Mesendoderm (in vitro differentiated cells): ENCODE data around the gene ZNF277.

ENCODE experiments used
- DNase-seq: peaks from one replicate; pipeline ENCODE4 v3.0.0; 2013
- H2AK5ac ChIP-seq: 2 replicates; pipeline ENCODE4 v1.6.1; 2013; ENCODE audit warnings: low read length, inconsistent platforms
- H2BK120ac ChIP-seq: 2 replicates; pipeline ENCODE4 v1.6.1; 2013; ENCODE audit warnings: low read depth, mild to moderate bottlenecking, low read length, moderate library complexity, mixed read lengths
- H2BK15ac ChIP-seq: replicated peaks from 2 replicates; pipeline ENCODE4 v1.6.1; 2013; ENCODE audit warnings: low read depth, mild to moderate bottlenecking, moderate library complexity
- H2BK5ac ChIP-seq: 2 replicates; pipeline ENCODE4 v1.6.1; 2013; ENCODE audit warnings: low read length, inconsistent platforms
- H3K18ac ChIP-seq: 2 replicates; pipeline ENCODE4 v1.6.1; 2013; ENCODE audit warnings: mild to moderate bottlenecking, low read length, mixed read lengths
- H3K23ac ChIP-seq: one replicate; pipeline ENCODE4 v1.6.1; 2013; ENCODE audit warnings: low read length
- H3K27ac ChIP-seq: 2 replicates; pipeline ENCODE4 v1.5.1; 2013; ENCODE audit warnings: low read depth, mild to moderate bottlenecking, inconsistent platforms, low read length, moderate library complexity
- H3K27me3 ChIP-seq: 2 replicates; pipeline ENCODE4 v1.6.1; 2013; ENCODE audit warnings: low read length, control low read depth, mild to moderate bottlenecking, inconsistent platforms; ENCODE audit not compliant: insufficient read depth, poor library complexity
- H3K36me3 ChIP-seq: 2 replicates; pipeline ENCODE4 v1.6.1; 2013; ENCODE audit warnings: low read length, inconsistent platforms; ENCODE audit not compliant: control insufficient read depth, insufficient read depth
- H3K4ac ChIP-seq: one replicate; pipeline ENCODE4 v1.6.1; 2013; ENCODE audit warnings: low read depth, mild to moderate bottlenecking, low read length, moderate library complexity
- H3K4me1 ChIP-seq: 2 replicates; pipeline ENCODE4 v1.6.1; 2013; ENCODE audit warnings: low read depth, low read length, inconsistent platforms; ENCODE audit not compliant: control insufficient read depth
- H3K4me2 ChIP-seq: 2 replicates; pipeline ENCODE4 v1.6.1; 2013; ENCODE audit warnings: low read length
- H3K4me3 ChIP-seq: 2 replicates; pipeline ENCODE4 v1.5.1; 2013; ENCODE audit warnings: mild to moderate bottlenecking, low read length
- H3K56ac ChIP-seq: one replicate; pipeline ENCODE4 v1.6.1; 2013; ENCODE audit warnings: low read length
- H3K79me1 ChIP-seq: 2 replicates; pipeline ENCODE4 v1.6.1; 2013; ENCODE audit warnings: low read length, inconsistent platforms
- H3K79me2 ChIP-seq: 2 replicates; pipeline ENCODE4 v1.6.1; 2013; ENCODE audit warnings: mild to moderate bottlenecking, low read length; ENCODE audit not compliant: control insufficient read depth, insufficient read depth
- H3K9ac ChIP-seq: 2 replicates; pipeline ENCODE4 v1.6.1; 2013; ENCODE audit warnings: low read length, inconsistent platforms
- H4K5ac ChIP-seq: one replicate; pipeline ENCODE4 v1.6.1; 2013; ENCODE audit warnings: low read length
- H4K8ac ChIP-seq: one replicate; pipeline ENCODE4 v1.6.1; 2013; ENCODE audit warnings: low read depth, mild to moderate bottlenecking, control low read depth, low read length, moderate library complexity
- WGBS: extraction: QIAGEN DNeasy Blood & Tissue Kit; methylation state at CpG from one replicate; pipeline ENCODE4 v1.1.7; 2013; ENCODE audit warnings: low lambda C conversion rate, missing lambda C conversion rate; ENCODE audit not compliant: insufficient coverage; ENCODE audit errors: extremely low coverage; 5-methylcytosine and 5-hydroxymethylcytosine counted together

The ZNF277 gene

GRCh38 chr7:112359086-112359485 is 152.6 kb downstream of the ZNF277 start:
- H2BK15ac ChIP-seq = no peak overlapping the region
- H3K27me3 ChIP-seq = no peaks in the 10 kb centered on the region
- peaks cover 6% of the 10 kb centered on the region for H3K4me1 ChIP-seq
- H3K56ac ChIP-seq = no peak overlapping the region
- H4K8ac ChIP-seq = no peak overlapping the region
- H3K36me3 ChIP-seq = no peaks in the 10 kb centered on the region
- no peak overlapping the region for H3K18ac ChIP-seq
- H3K9ac ChIP-seq = no peak overlapping the region
- H3K27ac ChIP-seq = no peak overlapping the region
- no peak overlapping the region for H3K23ac ChIP-seq
- no peak overlapping the region for H4K5ac ChIP-seq
- no peak overlapping the region for H3K4me3 ChIP-seq
- DNase-seq = no peak
- no peak overlapping the region for H3K4me2 ChIP-seq
- no peak overlapping the region for H2BK5ac ChIP-seq
- no peaks in the 10 kb centered on the region for H3K79me2 ChIP-seq
- H2BK120ac ChIP-seq = no peak overlapping the region
- peak overlapping the region; percentile 24 for H3K4ac ChIP-seq
- H2AK5ac ChIP-seq = no peak overlapping the region
- no peaks in the 10 kb centered on the region for H3K79me1 ChIP-seq

GRCh38 chr7:112360681-112361080 is 154.2 kb downstream of the ZNF277 start:
- no peak overlapping the region for H2BK5ac ChIP-seq
- no peak for DNase-seq
- no peaks in the 10 kb centered on the region for H3K79me1 ChIP-seq
- H3K79me2 ChIP-seq = no peaks in the 10 kb centered on the region
- no peak overlapping the region for H3K4ac ChIP-seq
- no peak overlapping the region for H3K4me3 ChIP-seq
- H3K9ac ChIP-seq = no peak overlapping the region
- H3K23ac ChIP-seq = no peak overlapping the region
- H2BK15ac ChIP-seq = no peak overlapping the region
- H3K4me1 ChIP-seq = peaks cover 7% of the 10 kb centered on the region
- no peak overlapping the region for H3K56ac ChIP-seq
- H3K27ac ChIP-seq = no peak overlapping the region
- H3K4me2 ChIP-seq = no peak overlapping the region
- whole genome bisulfite sequencing = no CpG with 5 or more reads among the region's 8 CpGs
- H3K27me3 ChIP-seq = no peaks in the 10 kb centered on the region
- H2BK120ac ChIP-seq = no peak overlapping the region
- H2AK5ac ChIP-seq = no peak overlapping the region
- H3K36me3 ChIP-seq = no peaks in the 10 kb centered on the region
- no peak overlapping the region for H4K5ac ChIP-seq
- H4K8ac ChIP-seq = no peak overlapping the region
- no peak overlapping the region for H3K18ac ChIP-seq

- no peak overlapping the region for H3K4me2 ChIP-seq
- no peak overlapping the region for H3K23ac ChIP-seq
- H3K56ac ChIP-seq = no peak overlapping the region
- no peak overlapping the region for H3K4ac ChIP-seq
- H3K27me3 ChIP-seq = no peaks in the 10 kb centered on the region
- peaks cover 7% of the 10 kb centered on the region for H3K4me1 ChIP-seq
- WGBS = no CpG with 5 or more reads among the region's 3 CpGs
- no peaks in the 10 kb centered on the region for H3K79me2 ChIP-seq
- H2AK5ac ChIP-seq = peak overlapping the region; percentile 33
- H2BK120ac ChIP-seq = no peak overlapping the region
- no peak overlapping the region for H3K4me3 ChIP-seq
- DNase-seq = no peak
- no peak overlapping the region for H2BK5ac ChIP-seq
- no peaks in the 10 kb centered on the region for H3K79me1 ChIP-seq
- H3K9ac ChIP-seq = no peak overlapping the region
- H3K36me3 ChIP-seq = no peaks in the 10 kb centered on the region
- no peak overlapping the region for H3K27ac ChIP-seq
- no peak overlapping the region for H2BK15ac ChIP-seq
- no peak overlapping the region for H4K5ac ChIP-seq
- H4K8ac ChIP-seq = no peak overlapping the region
- no peak overlapping the region for H3K18ac ChIP-seq
Measured at GRCh38 chr7:112361154-112361553, 154.7 kb downstream of the ZNF277 start.

GRCh38 chr7:112362053-112362650 is 155.7 kb downstream of the ZNF277 start:
- Histone ChIP-seq H4K5ac (no peak overlapping the region), H3K56ac (no peak overlapping the region), H3K18ac (no peak overlapping the region), H3K4me3 (no peak overlapping the region), H3K4me1 (peaks cover 7% of the 10 kb centered on the region), H2BK15ac (no peak overlapping the region), H3K27me3 (no peaks in the 10 kb centered on the region), H3K79me1 (no peaks in the 10 kb centered on the region), H3K9ac (no peak overlapping the region), H3K4me2 (no peak overlapping the region), H2BK120ac (no peak overlapping the region), H4K8ac (no peak overlapping the region), H2AK5ac (no peak overlapping the region), H3K27ac (no peak overlapping the region), H2BK5ac (no peak overlapping the region), H3K23ac (no peak overlapping the region), H3K4ac (no peak overlapping the region), H3K36me3 (no peaks in the 10 kb centered on the region), H3K79me2 (no peaks in the 10 kb centered on the region)
- no CpG with 5 or more reads among the region's 2 CpGs for WGBS
- peak; percentile 83 for DNase-seq

- H3K4me3 ChIP-seq = no peak overlapping the region
- H3K79me2 ChIP-seq = no peaks in the 10 kb centered on the region
- no peaks in the 10 kb centered on the region for H3K79me1 ChIP-seq
- H2BK120ac ChIP-seq = no peak overlapping the region
- peak; percentile 91 for DNase-seq
- H3K9ac ChIP-seq = no peak overlapping the region
- no peak overlapping the region for H2AK5ac ChIP-seq
- no peaks in the 10 kb centered on the region for H3K27me3 ChIP-seq
- H2BK15ac ChIP-seq = no peak overlapping the region
- no peak overlapping the region for H4K8ac ChIP-seq
- no peak overlapping the region for H3K23ac ChIP-seq
- WGBS = no CpG with 5 or more reads among the region's 8 CpGs
- no peak overlapping the region for H3K18ac ChIP-seq
- H4K5ac ChIP-seq = no peak overlapping the region
- no peak overlapping the region for H3K4me2 ChIP-seq
- H3K4me1 ChIP-seq = peaks cover 7% of the 10 kb centered on the region
- H3K56ac ChIP-seq = peak overlapping the region; percentile 1
- H3K36me3 ChIP-seq = no peaks in the 10 kb centered on the region
- peak overlapping the region; percentile 4 for H3K27ac ChIP-seq
- H2BK5ac ChIP-seq = no peak overlapping the region
- H3K4ac ChIP-seq = no peak overlapping the region
Measured at GRCh38 chr7:112362731-112363131, 156.2 kb downstream of the ZNF277 start.

GRCh38 chr7:112364388-112364787 is 157.9 kb downstream of the ZNF277 start:
- H3K4me2 ChIP-seq = no peak overlapping the region
- no peak for DNase-seq
- H2BK120ac ChIP-seq = no peak overlapping the region
- peak overlapping the region; percentile 49 for H3K56ac ChIP-seq
- H2BK15ac ChIP-seq = no peak overlapping the region
- H3K79me2 ChIP-seq = no peaks in the 10 kb centered on the region
- H3K36me3 ChIP-seq = no peaks in the 10 kb centered on the region
- H4K5ac ChIP-seq = no peak overlapping the region
- H3K27ac ChIP-seq = no peak overlapping the region
- H3K4me1 ChIP-seq = peaks cover 7% of the 10 kb centered on the region
- no peak overlapping the region for H3K4ac ChIP-seq
- H3K4me3 ChIP-seq = no peak overlapping the region
- no peaks in the 10 kb centered on the region for H3K79me1 ChIP-seq
- no CpG with 5 or more reads among the region's 1 CpG for WGBS
- H4K8ac ChIP-seq = no peak overlapping the region
- H2BK5ac ChIP-seq = no peak overlapping the region
- peak overlapping the region; percentile 39 for H3K23ac ChIP-seq
- no peak overlapping the region for H3K9ac ChIP-seq
- no peak overlapping the region for H3K18ac ChIP-seq
- no peak overlapping the region for H2AK5ac ChIP-seq
- no peaks in the 10 kb centered on the region for H3K27me3 ChIP-seq
